CD4-positive, alpha-beta T cell treated with Interleukin-6 at 100 ng/mL for 8 hours (primary cell): Measurements from ENCODE around the gene SEL1L2.

Experiments
- DNase-seq: peaks from one replicate; pipeline ENCODE4 v3.0.0-alpha.2; 2020; ENCODE audit warnings: mixed read lengths, low spot score

SEL1L2 gene

DNA sequence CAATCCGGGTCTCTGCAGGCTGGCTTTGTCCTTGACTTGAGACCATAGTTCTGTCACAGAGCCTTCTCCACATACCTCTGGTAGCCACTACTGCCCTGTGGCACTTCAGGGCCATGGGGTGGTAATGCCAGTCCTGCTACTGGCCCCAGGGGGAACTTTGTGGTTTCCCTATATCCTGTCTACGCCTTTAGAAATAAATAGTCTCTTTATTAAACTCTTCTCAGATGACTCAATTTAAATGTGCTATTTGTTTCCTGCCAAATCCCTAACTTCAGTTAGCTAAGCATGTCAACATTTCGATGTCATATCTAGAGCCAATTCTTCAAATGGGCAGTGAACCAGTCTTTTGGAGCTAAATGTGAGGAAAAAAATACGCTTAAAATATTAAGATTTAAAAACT, 60.1 kb downstream of the SEL1L2 start:
- no peak for DNase-seq

GRCh38 chr20:13929836-13930235, 60.6 kb downstream of the SEL1L2 start:
- no peak for DNase-seq

DNA sequence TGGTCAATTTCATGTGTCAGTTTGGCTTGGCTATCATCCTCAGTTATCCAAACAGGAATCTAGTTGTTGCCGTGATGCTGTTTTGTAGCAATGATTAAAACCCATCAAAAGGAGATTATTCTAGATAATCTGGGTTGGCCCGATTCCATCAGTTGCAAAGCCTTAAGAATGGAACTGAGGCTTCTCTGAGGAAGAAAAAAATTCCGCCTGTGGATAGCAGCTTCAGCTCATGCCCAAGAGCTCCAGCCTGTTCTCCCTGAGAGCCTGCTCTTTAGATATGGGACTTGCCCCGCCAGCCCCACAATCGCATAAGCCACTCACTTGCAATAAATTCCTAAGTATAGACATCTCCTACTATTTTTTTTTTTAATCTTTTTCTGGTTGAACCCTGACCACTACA, 61.5 kb downstream of the SEL1L2 start:
- no peak for DNase-seq

GRCh38 chr20:13927171-13927570, 63.2 kb downstream of the SEL1L2 start:
- no peak for DNase-seq

- no peak for DNase-seq
These were observed 68.2 kb downstream of the SEL1L2 start for GRCh38 chr20:13922241-13922640.

DNA sequence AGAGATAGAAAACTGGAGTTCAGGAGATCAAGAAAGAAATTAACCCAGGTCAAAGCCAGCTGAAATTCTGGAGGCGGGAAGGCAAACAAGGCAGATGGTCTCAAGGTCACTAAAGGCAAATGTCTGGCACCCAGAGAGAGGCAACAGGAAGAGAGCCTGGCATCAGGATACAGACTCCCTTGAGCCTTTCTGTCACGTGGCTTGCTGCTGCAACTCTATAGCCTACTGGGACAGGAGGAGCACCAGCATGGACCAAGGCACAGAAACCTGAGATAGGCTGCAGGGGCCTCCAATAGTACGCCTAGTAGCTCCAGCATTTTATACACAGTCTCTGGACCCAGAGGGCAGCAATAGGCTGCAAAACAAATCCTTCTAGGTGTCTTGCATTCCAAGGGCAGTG, 75.1 kb downstream of the SEL1L2 start:
- no peak for DNase-seq

DNA sequence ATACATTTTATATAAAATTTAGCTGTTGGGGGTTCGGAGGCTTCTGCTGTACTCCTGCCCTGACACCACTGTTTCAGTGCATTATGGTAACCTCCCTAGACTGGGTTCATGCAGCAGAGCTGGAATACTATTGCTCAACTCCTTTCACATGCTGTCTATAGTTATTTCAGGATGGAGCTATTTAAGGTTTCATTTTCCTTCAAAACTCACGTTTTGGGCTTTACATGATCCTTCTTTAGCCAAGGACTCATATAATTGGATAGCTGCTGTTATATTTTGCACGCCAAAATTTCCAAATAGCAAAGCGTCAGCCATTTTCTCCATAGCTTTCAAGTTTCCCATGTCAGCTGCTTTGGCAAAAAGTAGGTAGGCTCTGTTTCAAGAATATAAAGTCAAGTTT, 76.8 kb downstream of the SEL1L2 start:
- DNase-seq = no peak

DNA sequence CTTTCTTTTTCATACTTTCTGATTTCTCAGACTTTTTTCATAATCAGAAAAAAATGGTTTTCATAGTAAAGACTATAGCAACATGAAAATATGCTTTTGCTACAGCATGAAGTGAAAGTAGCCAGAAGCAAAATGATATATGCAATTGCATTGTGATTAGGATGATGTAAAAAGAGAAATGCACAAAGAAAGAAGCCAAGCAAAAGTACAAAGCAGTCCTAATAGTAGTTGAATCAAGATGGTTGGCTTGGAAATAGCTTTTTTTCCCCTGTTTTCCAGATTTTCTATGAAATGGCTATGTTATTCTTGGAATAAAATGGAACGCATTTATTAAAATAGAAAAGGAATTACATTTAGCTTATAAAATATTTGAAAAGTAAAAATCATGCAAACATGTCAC, 77.3 kb downstream of the SEL1L2 start:
- DNase-seq = no peak

GRCh38 chr20:13910492-13910891, 79.9 kb downstream of the SEL1L2 start:
- DNase-seq = no peak

GRCh38 chr20:13909067-13909466, 81.3 kb downstream of the SEL1L2 start:
- no peak for DNase-seq

- DNase-seq = no peak
These were observed 85.6 kb downstream of the SEL1L2 start for GRCh38 chr20:13904766-13905165.

DNA sequence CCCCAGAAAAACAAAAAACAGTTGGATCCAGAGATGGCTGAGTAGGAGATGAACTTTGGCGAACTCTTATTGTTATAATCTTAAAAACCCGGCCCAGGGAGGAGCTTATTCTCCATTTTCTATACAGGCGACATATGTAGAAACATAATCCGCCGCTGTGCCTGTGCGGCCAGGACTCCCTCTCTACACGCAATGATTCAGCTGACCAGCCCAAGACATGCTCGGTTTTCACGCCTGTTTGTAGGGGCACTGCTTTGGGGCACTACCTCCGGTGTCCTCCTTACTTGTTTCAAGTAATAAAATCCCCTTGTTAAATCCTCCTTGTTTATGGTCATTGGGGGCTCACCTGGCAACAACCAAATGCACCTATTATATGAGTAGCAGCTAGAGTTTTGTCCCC, 89.9 kb downstream of the SEL1L2 start:
- DNase-seq = no peak

GRCh38 chr20:13898012-13898612, 92.3 kb downstream of the SEL1L2 start:
- no peak for DNase-seq

DNA sequence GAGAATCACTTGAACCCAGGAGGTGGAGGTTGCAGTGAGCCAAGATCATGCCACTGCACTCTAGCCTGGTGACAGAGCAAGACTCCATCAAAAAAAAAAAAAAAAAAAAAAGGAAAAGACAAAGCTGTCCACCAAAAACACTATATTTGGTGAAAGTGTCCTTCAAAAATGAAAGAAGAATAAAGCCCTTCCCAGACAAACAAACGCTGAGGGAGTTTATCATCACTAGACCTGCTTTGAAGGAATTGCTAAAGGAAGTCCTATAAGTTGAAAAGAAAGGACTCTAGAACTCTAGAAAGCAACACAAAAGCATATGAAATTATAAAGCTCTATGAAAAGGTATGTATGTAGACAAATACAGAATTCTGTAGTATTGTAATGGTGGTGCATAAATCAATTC, 98.8 kb downstream of the SEL1L2 start:
- DNase-seq = no peak

DNA sequence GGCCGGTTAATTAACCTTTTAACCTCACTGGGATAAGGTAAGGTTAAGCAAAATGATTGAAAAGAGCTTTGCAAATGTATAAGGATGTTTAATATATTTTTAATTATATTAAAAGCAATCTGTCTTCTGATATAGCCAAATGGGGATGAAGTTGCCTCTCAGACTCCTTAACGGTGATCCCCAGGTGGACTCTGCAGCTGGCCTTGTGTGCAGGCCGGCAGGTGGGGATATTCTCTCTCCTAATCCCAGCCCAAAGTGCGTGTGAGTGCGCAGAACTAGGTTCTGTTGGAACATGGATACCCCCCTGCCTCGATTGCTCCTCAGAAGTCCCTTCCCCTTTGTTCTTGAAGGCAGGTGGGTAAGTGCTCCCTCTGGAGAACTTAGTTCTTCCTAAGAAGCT, 105.6 kb downstream of the SEL1L2 start:
- no peak for DNase-seq

DNA sequence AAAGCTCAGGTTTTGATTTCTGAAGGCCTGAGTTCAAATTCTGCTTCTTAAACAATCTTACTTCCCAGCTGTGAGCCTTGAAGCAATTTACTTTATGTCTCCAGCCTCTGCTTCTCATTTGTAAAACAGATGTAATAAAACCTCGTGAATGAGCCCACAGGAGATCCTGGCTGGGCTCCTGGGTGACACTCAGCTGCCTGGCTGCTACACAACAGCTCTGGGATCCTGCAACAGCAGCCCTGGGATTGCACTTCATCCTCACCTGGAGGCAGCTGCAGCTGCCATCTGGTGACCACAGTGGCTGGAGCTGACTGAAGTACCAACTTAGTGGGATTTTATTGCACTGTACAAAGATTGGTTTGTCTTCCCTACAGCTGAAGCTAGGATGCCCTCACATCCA, 107.0 kb downstream of the SEL1L2 start:
- no peak for DNase-seq

DNA sequence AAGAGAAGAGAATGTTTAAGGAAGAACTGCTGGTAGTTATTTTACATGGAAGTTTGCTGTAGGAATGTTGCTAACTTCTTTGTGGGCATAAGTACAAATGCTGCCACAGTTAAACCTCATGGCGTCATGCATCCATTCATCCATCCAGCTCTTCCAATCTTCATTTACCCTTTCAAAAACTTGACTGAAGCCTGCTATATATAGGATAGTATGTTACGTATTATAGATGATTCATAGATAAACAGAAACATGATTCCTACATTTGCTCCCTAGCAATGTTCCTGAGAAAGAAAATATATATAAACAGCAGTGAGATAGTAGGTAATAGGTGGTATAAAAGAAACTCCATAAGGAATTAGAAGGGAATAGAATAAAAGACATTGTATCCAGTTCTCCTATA, 111.8 kb downstream of the SEL1L2 start:
- no peak for DNase-seq

DNA sequence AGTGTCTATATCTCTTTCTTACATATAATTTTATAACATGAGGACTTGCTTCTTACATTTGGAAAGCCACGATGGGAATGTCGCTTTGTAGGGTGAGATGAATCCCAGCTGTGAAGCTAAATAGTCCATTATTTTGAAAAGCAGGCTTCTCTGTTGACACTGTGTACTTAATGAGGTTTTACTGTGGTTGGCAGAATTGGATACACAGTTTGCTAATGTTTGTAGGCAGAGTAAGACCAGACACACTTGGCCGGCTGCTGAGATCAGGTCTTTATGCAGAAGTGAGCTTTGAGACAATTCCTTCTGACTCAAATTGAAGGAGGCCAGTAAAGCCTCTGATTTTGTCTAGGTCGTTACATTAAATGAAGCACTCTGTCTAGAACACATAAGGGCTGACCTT, 112.6 kb downstream of the SEL1L2 start:
- no peak for DNase-seq

- no peak for DNase-seq
These were observed 115.1 kb downstream of the SEL1L2 start for GRCh38 chr20:13875265-13875811.

- no peak for DNase-seq
These were observed 115.8 kb downstream of the SEL1L2 start for GRCh38 chr20:13874394-13875157.

GRCh38 chr20:13873831-13874230, 116.6 kb downstream of the SEL1L2 start:
- no peak for DNase-seq

GRCh38 chr20:13870170-13870748, 120.2 kb downstream of the SEL1L2 start:
- no peak for DNase-seq

DNA sequence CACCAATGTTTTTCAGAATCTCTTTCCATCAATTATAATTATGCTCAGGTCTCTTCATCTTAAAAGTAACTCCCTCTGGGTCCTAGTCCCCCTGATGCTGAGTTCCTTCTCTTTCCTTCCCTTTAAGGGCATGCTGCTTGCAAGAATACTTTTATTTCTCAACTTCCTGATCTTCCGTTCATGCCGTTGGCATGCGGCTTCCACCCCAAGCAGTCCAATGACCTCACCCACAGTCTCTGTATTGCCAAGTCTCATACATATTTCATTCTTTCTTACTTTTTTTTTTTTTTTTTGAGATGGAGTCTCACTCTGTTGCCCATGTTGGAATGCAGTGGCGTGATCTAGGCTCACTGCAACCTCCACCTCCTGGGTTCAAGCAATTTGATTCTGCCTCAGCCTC, 122.1 kb downstream of the SEL1L2 start:
- no peak for DNase-seq
